Activated T-cell treated with anti-CD3 and anti-CD28 coated beads, Interleukin-2, amount 50 U/mL, for 72 hours (primary cell): ENCODE data around the gene BCAR3. TPM values are rescaled to one million over a fixed set of nuclear protein-coding genes. Genes with fewer than 3 reads are reported as not detected.

Experiments used
- ATAC-seq, 2 donors: fragments of 150-1000 bp; cut with Tn5 transposase; replicated peaks in 1 of 2; 2 replicates each; pipeline ENCODE4 v1.10.0; 2021; ENCODE audit warnings: moderate library complexity in 2 of 2, mild to moderate bottlenecking in 1 of 2
- DNase-seq, 2 donors: peaks; one replicate each; pipeline ENCODE4 v3.0.0; 2021 to 2022; ENCODE audit warnings: mixed read lengths in 1 of 2
- H3K27ac Mint-ChIP-seq: one replicate; pipeline ENCODE4 v1.8.0; 2022; ENCODE audit warnings: mild to moderate bottlenecking, moderate library complexity, mixed read lengths
- H3K27me3 Mint-ChIP-seq: one replicate; pipeline ENCODE4 v1.8.0; 2022; ENCODE audit warnings: low read depth, mixed read lengths
- H3K36me3 Mint-ChIP-seq, 2 donors: one replicate each; pipeline ENCODE4 v1.8.0; 2022; ENCODE audit warnings: mixed read lengths in 2 of 2, mild to moderate bottlenecking in 1 of 2; ENCODE audit not compliant: insufficient read depth in 2 of 2
- H3K4me1 Mint-ChIP-seq: one replicate; pipeline ENCODE4 v1.8.0; 2022; ENCODE audit warnings: low read depth, mixed read lengths
- H3K4me3 Mint-ChIP-seq, 2 donors: one replicate each; pipeline ENCODE4 v1.8.0; 2022; ENCODE audit warnings: mild to moderate bottlenecking in 2 of 2, mixed read lengths in 2 of 2, moderate library complexity in 2 of 2
- H3K9me3 Mint-ChIP-seq, 2 donors: one replicate each; pipeline ENCODE4 v1.8.0; 2022; ENCODE audit warnings: mixed read lengths in 2 of 2
- total RNA-seq, 2 donors: library from RNA; stranded (reverse); gene quantifications; one replicate each; pipeline ENCODE4 v1.2.3, GENCODE V29; 2022

Gene BCAR3
- total RNA-seq, 2 donors from 2014 or later, result 3.1 to 3.2 TPM

DNA sequence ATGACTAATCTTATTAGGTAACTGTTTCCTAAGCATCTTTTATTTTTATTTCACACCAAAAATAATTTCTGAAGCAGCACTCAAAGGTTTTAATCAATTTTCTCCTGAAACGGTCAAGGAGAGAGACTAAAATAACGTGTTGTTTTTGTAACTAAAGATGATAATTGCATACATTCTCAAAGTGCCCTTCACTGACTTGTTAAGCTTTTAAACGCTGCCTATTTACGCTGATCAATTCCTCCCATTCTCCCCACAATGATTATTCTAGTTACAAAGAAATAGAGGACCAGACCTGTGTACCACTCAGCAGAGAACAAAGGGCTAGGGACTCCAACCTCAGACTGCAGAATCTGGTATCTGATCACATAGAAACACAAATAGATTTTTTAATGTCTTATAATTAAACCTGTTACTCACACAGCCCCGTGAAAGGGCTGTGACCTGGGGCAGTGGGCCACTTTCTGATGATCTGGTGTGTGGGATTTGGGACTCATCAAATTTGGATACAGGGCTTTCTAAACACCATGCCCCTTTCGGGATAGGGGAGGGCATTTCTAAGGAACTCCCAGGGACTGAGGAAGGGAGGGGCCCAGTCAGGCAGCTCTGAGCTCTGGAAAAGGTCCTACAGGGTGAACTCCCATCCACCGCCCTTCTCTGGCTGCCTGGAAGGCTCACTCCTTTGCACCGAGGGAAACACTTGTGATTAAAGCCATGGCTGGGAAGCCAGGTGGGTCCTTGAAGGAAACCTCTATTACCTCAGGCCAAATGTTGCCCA, 65.2 kb downstream of the BCAR3 start:
- Mint-ChIP-seq H3K27me3 (peaks cover 36% of the 10 kb centered on the region), H3K4me3 (no peak overlapping the region), H3K9me3 (no peaks in the 10 kb centered on the region), H3K36me3 (no peaks in the 10 kb centered on the region), H3K27ac (no peak overlapping the region), H3K4me1 (peaks cover 27% of the 10 kb centered on the region)
- ATAC-seq (no peak), DNase-seq (no peak)

DNA sequence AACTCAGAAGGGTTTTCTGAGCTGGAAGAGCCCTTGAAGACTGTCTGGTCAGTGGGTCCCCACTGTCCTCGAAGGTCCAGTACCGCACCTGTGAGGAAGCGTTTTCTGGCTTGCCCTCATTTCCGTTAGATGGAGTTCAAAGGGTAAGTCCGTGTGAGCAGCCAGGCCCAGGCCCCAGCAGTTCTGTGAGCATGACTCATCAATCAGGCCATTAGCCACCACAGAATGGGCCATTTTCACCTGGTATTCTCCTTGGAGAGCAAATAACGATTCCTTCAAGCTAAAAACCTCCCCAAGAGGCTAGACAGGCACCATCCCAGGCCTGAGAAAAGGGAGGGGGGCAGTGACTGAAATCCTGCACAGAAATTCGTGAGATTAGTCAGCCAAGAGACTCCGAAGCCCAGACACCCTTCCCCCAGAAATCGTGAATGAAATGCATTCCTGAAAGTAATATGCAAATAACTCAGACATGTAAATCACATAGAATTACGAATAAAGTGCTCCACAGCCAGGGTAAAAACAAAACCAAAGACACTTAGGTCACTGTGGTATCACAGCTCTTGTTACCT, 66.0 kb downstream of the BCAR3 start:
- Mint-ChIP-seq H3K36me3 (no peaks in the 10 kb centered on the region), H3K27ac (peak overlapping the region; percentile 25), H3K4me1 (peaks cover 27% of the 10 kb centered on the region), H3K4me3 (peak overlapping the region; percentile 69 to 71), H3K9me3 (no peaks in the 10 kb centered on the region), H3K27me3 (peaks cover 36% of the 10 kb centered on the region)
- DNase-seq, result peak; percentile 76 to 79
- ATAC-seq, result peak; percentile 87 to 88

DNA sequence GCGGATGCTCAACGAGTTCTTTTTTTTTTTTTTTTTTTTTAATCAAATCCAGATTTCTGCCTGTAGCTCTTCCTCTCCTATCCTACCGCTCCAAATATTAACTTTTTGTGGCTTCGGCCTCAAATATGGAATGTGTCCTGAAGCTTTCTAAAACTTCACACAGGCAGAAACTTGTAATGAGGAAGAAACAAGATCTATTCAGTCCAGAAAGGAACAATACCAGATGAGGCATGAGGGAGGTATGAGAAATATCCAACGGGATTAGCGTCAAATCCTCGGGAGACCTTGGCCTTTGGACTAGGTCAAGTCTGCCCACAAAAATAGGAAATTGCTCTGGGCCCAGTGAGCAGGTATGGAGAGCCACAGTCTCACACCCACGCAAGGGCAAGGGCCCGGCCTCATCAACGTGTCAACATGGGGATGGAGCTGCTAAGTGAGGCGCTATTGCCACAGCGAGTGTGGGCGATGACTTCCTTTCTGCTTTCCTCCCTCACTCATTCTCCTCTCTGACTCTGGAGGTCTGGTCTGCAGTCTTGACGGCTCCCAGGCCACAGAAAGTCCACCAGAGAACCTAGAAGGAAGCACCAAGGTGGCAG, 66.6 kb downstream of the BCAR3 start:
- Mint-ChIP-seq H3K27me3 (peaks cover 39% of the 10 kb centered on the region), H3K36me3 (no peaks in the 10 kb centered on the region), H3K9me3 (no peaks in the 10 kb centered on the region), H3K27ac (no peak overlapping the region), H3K4me3 (peak overlapping the region; percentile 69 to 71), H3K4me1 (peaks cover 27% of the 10 kb centered on the region)
- peak; percentile 66 to 71 for DNase-seq
- ATAC-seq, result peak; percentile 72 to 78

DNA sequence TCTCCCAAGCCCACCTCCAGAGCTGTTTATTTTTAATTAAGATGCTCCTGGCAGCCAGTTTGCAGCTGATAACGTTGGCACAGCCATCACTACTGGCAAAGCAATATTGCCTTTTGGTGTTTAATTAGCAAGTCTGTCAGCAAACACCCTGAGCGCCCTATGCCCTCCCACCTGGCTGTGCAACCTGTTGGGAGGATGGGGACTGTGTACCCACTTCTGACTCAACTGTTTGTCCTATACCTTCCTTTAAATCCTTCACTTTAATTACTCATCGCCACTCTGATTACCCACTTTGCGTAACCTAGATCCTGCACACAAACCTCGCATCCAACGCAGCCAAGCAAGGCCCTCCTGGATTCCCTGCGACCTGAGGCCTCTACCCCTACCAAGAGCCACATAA, 67.1 kb downstream of the BCAR3 start:
- H3K9me3 Mint-ChIP-seq, result no peaks in the 10 kb centered on the region
- H3K27ac Mint-ChIP-seq, result no peak overlapping the region
- peaks cover 33% of the 10 kb centered on the region for H3K4me1 Mint-ChIP-seq
- ATAC-seq (no peak), DNase-seq (no peak)
- no peak overlapping the region for H3K4me3 Mint-ChIP-seq
- no peaks in the 10 kb centered on the region for H3K36me3 Mint-ChIP-seq
- H3K27me3 Mint-ChIP-seq, result peaks cover 44% of the 10 kb centered on the region

DNA sequence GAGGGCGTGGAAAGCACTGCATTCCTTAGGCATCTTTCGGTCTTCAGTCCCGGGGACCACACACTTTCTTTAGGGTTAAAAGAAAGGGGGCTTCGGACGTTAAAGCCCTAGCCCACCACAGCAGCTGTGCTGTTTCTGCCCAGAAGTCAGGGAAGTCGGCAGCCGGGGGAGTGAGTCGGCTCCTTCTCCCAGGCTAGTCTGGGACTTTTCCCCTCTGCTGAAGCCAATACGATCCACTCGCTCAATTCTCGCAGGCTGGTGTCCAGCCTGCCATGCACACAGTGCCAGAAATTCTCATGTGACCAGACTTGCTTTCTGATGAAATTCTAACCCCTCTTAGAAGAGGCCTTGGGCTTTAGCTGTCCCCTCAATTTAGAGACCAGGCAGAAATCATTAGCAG, 67.7 kb downstream of the BCAR3 start:
- no peak overlapping the region for H3K4me3 Mint-ChIP-seq
- peaks cover 46% of the 10 kb centered on the region for H3K27me3 Mint-ChIP-seq
- H3K36me3 Mint-ChIP-seq, result no peaks in the 10 kb centered on the region
- ATAC-seq (no peak), DNase-seq (no peak)
- H3K4me1 Mint-ChIP-seq, result peaks cover 39% of the 10 kb centered on the region
- H3K27ac Mint-ChIP-seq, result no peak overlapping the region
- no peaks in the 10 kb centered on the region for H3K9me3 Mint-ChIP-seq

DNA sequence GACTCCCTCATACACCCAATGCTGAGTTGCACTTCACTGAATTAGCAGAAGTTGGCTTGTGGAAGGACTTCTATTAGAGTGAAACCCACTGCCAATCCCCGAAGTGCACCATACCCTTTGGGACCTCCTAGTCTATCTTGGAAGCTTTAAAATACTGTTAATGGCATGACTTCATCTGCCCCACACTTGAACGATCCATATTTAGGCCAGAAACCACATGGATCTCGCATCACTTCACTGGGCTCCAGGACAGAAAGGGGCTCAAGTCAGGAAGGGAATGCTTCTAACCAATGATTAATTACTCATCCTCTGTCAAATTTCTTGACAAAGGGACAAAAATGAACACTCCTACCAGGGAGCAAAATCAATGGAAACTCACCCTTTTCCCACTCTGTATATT, 69.1 kb downstream of the BCAR3 start:
- ATAC-seq (no peak), DNase-seq (no peak)
- H3K27me3 Mint-ChIP-seq, result peaks cover 40% of the 10 kb centered on the region
- H3K4me3 Mint-ChIP-seq, result no peak overlapping the region
- no peaks in the 10 kb centered on the region for H3K9me3 Mint-ChIP-seq
- H3K36me3 Mint-ChIP-seq, result no peaks in the 10 kb centered on the region
- H3K27ac Mint-ChIP-seq, result no peak overlapping the region
- peaks cover 53% of the 10 kb centered on the region for H3K4me1 Mint-ChIP-seq

DNA sequence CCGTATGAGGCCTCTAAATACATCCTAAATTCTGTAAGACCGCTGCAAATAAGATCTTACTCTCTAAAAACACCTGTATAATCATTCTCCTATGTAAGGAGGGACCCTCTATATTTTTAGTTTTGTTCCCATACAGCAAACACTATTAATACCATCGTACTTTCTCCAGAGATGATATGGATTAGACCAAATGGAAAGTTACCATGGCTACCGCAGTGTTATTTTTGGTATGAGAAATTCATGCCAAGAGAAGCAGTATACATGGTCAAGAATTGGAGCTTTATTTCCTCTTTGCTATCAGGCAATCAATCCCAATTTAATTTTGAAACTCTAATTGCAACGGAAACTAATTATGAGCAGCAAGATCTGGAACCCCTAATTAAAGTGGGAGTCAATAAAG, 70.0 kb downstream of the BCAR3 start:
- Mint-ChIP-seq H3K27me3 (peaks cover 46% of the 10 kb centered on the region), H3K9me3 (no peaks in the 10 kb centered on the region), H3K36me3 (no peaks in the 10 kb centered on the region), H3K27ac (no peak overlapping the region), H3K4me1 (peaks cover 61% of the 10 kb centered on the region), H3K4me3 (no peak overlapping the region)
- DNase-seq (no peak), ATAC-seq (no peak)

DNA sequence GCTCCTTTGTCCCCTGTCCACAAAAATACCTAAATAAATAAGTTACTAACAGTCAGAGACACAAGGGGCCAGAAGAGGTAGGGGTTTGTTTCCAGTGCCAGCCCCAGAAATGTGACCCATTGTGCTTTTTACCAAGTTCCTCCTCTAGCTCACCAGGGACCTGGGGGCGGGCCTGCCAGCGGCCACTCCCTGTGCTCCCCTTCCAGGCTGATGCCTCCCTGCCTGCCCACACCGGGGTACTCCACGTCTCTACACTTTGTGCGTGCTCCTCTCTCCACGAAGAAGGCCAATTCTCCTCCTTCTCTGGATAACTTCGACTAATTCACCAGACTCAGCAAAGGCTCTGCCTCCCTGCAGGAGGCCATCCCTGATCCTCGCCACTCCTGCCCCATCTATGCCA, 72.1 kb downstream of the BCAR3 start:
- Mint-ChIP-seq H3K9me3 (no peaks in the 10 kb centered on the region), H3K36me3 (no peaks in the 10 kb centered on the region), H3K27me3 (peaks cover 63% of the 10 kb centered on the region), H3K27ac (no peak overlapping the region), H3K4me3 (no peak overlapping the region), H3K4me1 (peaks cover 54% of the 10 kb centered on the region)
- ATAC-seq (no peak), DNase-seq (no peak)

DNA sequence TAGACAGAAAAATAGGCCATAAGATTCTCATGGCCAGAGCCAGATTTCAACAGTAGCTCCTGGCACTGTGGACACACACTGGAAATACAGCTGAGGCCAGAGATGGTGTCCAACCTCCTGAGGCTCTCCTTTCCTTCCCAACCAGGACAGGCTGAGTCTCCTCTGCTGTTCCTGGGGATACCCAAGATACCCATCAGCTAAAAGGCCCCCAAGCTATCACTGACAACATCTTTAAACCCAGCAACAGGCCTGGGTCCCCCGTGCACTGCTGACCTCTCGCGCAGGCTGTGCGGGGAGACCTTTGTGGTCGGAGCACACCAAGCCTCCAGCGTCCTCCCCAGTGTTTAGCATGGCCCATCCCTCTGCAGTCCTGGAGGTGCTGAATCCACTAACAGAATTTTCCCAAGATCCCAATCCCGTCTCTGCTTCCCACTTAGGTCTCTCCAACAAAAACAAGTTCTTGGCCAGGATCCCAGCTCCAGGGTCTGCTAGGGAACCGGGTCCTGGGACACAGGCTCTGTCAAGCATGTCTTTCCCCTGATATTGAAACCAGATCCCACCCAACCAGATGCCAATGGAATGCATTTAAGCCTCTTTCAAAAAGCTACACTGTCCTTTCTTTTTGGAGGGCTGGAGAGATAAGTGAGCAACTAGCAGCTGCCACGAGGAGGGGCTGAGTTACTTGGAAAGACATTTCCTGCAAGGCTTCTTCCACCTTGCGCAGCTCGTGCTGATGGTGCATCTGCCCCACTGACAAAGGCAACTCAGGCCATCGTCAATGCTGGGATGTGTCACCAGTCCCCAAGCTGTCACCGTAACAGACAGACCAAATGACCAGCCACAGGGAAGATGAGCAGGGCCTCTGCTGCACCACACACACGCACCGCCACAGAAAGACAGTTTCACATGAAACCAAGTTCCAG, 73.2 kb downstream of the BCAR3 start:
- peaks cover 65% of the 10 kb centered on the region for H3K27me3 Mint-ChIP-seq
- ATAC-seq (peak; percentile 16 to 31), DNase-seq (peak; percentile 18 to 28)
- peak overlapping the region; percentile 70 to 74 for H3K4me3 Mint-ChIP-seq
- peaks cover 49% of the 10 kb centered on the region for H3K4me1 Mint-ChIP-seq
- H3K27ac Mint-ChIP-seq, result peak overlapping the region; percentile 45
- H3K36me3 Mint-ChIP-seq, result no peaks in the 10 kb centered on the region
- H3K9me3 Mint-ChIP-seq, result no peaks in the 10 kb centered on the region

DNA sequence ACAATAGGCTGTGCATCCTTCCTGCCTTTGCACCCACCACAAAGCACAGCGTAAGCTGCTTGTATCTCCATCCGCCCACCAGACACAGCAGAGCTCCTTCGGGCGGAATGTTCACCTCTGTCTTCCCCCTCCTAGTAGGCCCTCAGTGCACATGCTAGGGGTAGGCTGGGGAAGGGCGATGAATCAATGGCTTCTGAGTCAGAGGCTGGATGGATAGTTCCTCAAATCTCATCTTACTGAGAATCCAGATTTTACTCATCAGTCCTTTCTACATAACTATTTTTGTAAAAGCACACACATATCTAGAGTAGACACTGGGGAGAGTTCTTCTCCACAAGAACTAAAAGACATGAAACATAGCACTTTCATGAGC, 73.8 kb downstream of the BCAR3 start:
- peak overlapping the region; percentile 70 to 74 for H3K4me3 Mint-ChIP-seq

DNA sequence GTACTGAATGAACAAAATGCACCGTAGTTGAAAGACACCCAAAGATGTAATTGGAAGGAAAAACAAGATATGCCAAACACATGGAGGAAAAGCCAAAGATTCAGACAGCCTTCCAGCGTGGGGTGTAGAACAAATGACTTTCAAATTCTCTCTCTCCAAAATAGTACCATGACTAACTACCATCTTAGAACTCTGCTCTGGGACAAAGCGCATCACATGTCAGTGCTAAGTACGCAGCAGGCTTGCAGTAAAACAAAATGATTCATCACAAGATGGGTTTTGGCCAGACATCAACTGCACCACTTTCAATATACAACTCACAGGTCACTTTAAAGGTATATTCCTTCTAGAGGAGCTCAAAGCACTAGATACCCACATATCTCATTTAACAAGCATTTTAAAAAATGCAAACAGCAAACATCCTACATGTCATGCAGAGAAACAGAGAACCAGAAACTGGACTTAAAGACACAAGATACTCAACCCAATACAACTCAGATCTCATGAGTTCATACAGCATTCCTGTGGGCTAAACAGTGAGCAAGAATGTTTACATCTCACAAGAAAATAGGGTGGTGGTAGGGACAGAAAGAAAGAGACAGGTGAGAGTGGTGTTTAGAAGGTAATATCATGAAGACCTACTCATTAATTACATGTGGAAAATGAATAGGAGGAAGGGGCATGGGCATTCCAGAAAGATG, 75.7 kb downstream of the BCAR3 start:
- Mint-ChIP-seq H3K36me3 (no peaks in the 10 kb centered on the region), H3K27me3 (peaks cover 48% of the 10 kb centered on the region), H3K9me3 (no peaks in the 10 kb centered on the region), H3K4me1 (peaks cover 49% of the 10 kb centered on the region), H3K27ac (no peak overlapping the region), H3K4me3 (peak overlapping the region in 1 of 2 donors; percentile 21)
- DNase-seq (peak in 1 of 2 donors; percentile 33), ATAC-seq (peak; percentile 46 to 47)

More for the DNA sequence above, 73.8 kb downstream of the BCAR3 start:
- H3K4me1 Mint-ChIP-seq, result peaks cover 49% of the 10 kb centered on the region
- no peaks in the 10 kb centered on the region for H3K9me3 Mint-ChIP-seq
- H3K36me3 Mint-ChIP-seq, result no peaks in the 10 kb centered on the region
- peak overlapping the region; percentile 45 for H3K27ac Mint-ChIP-seq
- DNase-seq, result peak; percentile 72 to 84
- H3K27me3 Mint-ChIP-seq, result peaks cover 60% of the 10 kb centered on the region
- peak; percentile 94 for ATAC-seq

DNA sequence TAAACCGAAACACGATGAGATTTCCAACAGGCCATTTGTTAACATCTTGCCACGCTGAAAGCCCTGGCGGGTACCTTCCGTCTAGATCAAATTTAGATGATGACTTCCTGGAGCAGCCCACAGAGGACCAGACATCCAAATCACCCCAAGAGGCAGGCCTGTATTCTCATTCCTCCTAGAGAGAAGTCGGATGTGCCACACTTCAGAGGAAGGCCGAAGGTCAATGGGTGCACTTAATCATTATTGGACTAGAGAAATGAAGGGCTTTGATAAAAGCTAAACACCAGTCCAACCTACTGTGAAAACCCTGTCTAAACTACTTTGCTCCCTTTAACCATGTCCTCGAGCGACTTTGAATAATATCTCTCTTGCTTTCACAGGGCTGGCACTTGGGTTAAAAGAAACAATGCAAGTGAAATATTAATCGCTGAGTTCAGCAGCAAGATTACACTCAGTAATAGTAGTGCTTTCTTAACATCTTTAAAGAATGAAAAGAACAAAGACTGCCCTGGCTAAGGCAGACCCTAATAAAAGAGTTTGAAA, 76.5 kb downstream of the BCAR3 start:
- ATAC-seq, result no peak
- Mint-ChIP-seq H3K36me3 (no peaks in the 10 kb centered on the region), H3K27me3 (peaks cover 42% of the 10 kb centered on the region), H3K4me3 (no peak overlapping the region), H3K4me1 (peaks cover 49% of the 10 kb centered on the region), H3K9me3 (no peaks in the 10 kb centered on the region), H3K27ac (no peak overlapping the region)
- DNase-seq, result no peak
